Measurements from ENCODE around the gene MYMK. TPM values are rescaled to one million over a fixed set of nuclear protein-coding genes. Genes with fewer than 3 reads are reported as not detected.

MYMK gene
- total and polyA plus RNA-seq, 2 of the 13 experiments (the other 11 are each of a cell fraction or from before 2014, with no cell fraction given): not detected

GRCh38 chr9:133477992-133478850 is 46.5 kb downstream of the MYMK start (continued):
- TF ChIP-seq, protein P1, sequence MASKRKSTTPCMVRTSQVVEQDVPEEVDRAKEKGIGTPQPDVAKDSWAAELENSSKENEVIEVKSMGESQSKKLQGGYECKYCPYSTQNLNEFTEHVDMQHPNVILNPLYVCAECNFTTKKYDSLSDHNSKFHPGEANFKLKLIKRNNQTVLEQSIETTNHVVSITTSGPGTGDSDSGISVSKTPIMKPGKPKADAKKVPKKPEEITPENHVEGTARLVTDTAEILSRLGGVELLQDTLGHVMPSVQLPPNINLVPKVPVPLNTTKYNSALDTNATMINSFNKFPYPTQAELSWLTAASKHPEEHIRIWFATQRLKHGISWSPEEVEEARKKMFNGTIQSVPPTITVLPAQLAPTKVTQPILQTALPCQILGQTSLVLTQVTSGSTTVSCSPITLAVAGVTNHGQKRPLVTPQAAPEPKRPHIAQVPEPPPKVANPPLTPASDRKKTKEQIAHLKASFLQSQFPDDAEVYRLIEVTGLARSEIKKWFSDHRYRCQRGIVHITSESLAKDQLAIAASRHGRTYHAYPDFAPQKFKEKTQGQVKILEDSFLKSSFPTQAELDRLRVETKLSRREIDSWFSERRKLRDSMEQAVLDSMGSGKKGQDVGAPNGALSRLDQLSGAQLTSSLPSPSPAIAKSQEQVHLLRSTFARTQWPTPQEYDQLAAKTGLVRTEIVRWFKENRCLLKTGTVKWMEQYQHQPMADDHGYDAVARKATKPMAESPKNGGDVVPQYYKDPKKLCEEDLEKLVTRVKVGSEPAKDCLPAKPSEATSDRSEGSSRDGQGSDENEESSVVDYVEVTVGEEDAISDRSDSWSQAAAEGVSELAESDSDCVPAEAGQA (IDR thresholded peaks at IDR 0.05; ENCODE audit: low read depth): no peak
- TF ChIP-seq, protein P1 (CRISPR knock-in tag; IDR thresholded peaks at IDR 0.05; ENCODE audit: borderline replicate concordance): no peak
- TF ChIP-seq ZSCAN5A (CRISPR knock-in tag; IDR thresholded peaks at IDR 0.05; ENCODE audit: borderline replicate concordance) (no peak), ZNF572 (CRISPR knock-in tag; IDR thresholded peaks at IDR 0.05) (peak; percentile 84; the same call in 1 of the 2 replicates), ZFP37 (CRISPR knock-in tag; IDR thresholded peaks at IDR 0.05; ENCODE audit: borderline replicate concordance) (no peak), JDP2 (CRISPR knock-in tag; IDR thresholded peaks at IDR 0.05; ENCODE audit: borderline replicate concordance) (no peak), POGK (CRISPR knock-in tag; conservative IDR thresholded peaks at IDR 0.05) (no peak), ZNF205 (CRISPR knock-in tag; IDR thresholded peaks at IDR 0.05) (no peak), ZNF749 (CRISPR knock-in tag; IDR thresholded peaks at IDR 0.05; ENCODE audit: borderline replicate concordance) (no peak), ZNF333 (CRISPR knock-in tag; IDR thresholded peaks at IDR 0.05; ENCODE audit: borderline replicate concordance) (no peak), ZNF770 (CRISPR knock-in tag; IDR thresholded peaks at IDR 0.05) (peak; percentile 59; the same call in 1 of the 2 replicates)
- TF ChIP-seq, protein P2, sequence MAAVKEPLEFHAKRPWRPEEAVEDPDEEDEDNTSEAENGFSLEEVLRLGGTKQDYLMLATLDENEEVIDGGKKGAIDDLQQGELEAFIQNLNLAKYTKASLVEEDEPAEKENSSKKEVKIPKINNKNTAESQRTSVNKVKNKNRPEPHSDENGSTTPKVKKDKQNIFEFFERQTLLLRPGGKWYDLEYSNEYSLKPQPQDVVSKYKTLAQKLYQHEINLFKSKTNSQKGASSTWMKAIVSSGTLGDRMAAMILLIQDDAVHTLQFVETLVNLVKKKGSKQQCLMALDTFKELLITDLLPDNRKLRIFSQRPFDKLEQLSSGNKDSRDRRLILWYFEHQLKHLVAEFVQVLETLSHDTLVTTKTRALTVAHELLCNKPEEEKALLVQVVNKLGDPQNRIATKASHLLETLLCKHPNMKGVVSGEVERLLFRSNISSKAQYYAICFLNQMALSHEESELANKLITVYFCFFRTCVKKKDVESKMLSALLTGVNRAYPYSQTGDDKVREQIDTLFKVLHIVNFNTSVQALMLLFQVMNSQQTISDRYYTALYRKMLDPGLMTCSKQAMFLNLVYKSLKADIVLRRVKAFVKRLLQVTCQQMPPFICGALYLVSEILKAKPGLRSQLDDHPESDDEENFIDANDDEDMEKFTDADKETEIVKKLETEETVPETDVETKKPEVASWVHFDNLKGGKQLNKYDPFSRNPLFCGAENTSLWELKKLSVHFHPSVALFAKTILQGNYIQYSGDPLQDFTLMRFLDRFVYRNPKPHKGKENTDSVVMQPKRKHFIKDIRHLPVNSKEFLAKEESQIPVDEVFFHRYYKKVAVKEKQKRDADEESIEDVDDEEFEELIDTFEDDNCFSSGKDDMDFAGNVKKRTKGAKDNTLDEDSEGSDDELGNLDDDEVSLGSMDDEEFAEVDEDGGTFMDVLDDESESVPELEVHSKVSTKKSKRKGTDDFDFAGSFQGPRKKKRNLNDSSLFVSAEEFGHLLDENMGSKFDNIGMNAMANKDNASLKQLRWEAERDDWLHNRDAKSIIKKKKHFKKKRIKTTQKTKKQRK (IDR thresholded peaks at IDR 0.05; ENCODE audit: low read length): no peak
